ENCODE measurements around the gene CD2. TPM values are rescaled to one million over a fixed set of nuclear protein-coding genes. Genes with fewer than 3 reads are reported as not detected.

Gene CD2
- total RNA-seq, 1 donor from 2014 or later: not detected

- H3K4me3 ChIP-seq (ENCODE audit: low read depth, low read length): no peak overlapping the region
- no peaks in the 10 kb centered on the region for H3K27me3 ChIP-seq (ENCODE audit: control insufficient read depth, insufficient read depth, low read length)
- DNase-seq (ENCODE audit: low read depth): no peak
- no peak for TF ChIP-seq CTCF (IDR thresholded peaks at IDR 0.05; ENCODE audit: insufficient read depth, low read length, poor library complexity, severe bottlenecking)
- H3K36me3 ChIP-seq (ENCODE audit: control insufficient read depth, insufficient read depth, low read length): no peaks in the 10 kb centered on the region
Observed at GRCh38 chr1:116763116-116763786, 9.0 kb downstream of the CD2 start.

- no peak for DNase-seq (ENCODE audit: low read depth)
- H3K27me3 ChIP-seq (ENCODE audit: control insufficient read depth, insufficient read depth, low read length): no peaks in the 10 kb centered on the region
- peak; percentile 46 for TF ChIP-seq CTCF (IDR thresholded peaks at IDR 0.05; ENCODE audit: insufficient read depth, low read length, poor library complexity, severe bottlenecking)
Observed at GRCh38 chr1:116763787-116764465, 9.7 kb downstream of the CD2 start.

GRCh38 chr1:116764466-116764898, 10.3 kb downstream of the CD2 start:
- Histone ChIP-seq H3K4me3 (ENCODE audit: low read depth, low read length) (no peak overlapping the region), H3K27me3 (ENCODE audit: control insufficient read depth, insufficient read depth, low read length) (no peaks in the 10 kb centered on the region), H3K36me3 (ENCODE audit: control insufficient read depth, insufficient read depth, low read length) (no peaks in the 10 kb centered on the region)
- no peak for TF ChIP-seq CTCF (IDR thresholded peaks at IDR 0.05; ENCODE audit: insufficient read depth, low read length, poor library complexity, severe bottlenecking)
- no peak for DNase-seq (ENCODE audit: low read depth)

More at GRCh38 chr1:116763787-116764465, 9.7 kb downstream of the CD2 start:
- no peaks in the 10 kb centered on the region for H3K36me3 ChIP-seq (ENCODE audit: control insufficient read depth, insufficient read depth, low read length)
- no peak overlapping the region for H3K4me3 ChIP-seq (ENCODE audit: low read depth, low read length)

- Histone ChIP-seq H3K27me3 (ENCODE audit: control insufficient read depth, insufficient read depth, low read length) (no peaks in the 10 kb centered on the region), H3K4me3 (ENCODE audit: low read depth, low read length) (no peak overlapping the region), H3K36me3 (ENCODE audit: control insufficient read depth, insufficient read depth, low read length) (no peaks in the 10 kb centered on the region)
- no peak for DNase-seq (ENCODE audit: low read depth)
- TF ChIP-seq CTCF (IDR thresholded peaks at IDR 0.05; ENCODE audit: insufficient read depth, low read length, poor library complexity, severe bottlenecking): no peak
Observed at GRCh38 chr1:116764906-116765862, 11.0 kb downstream of the CD2 start.

- TF ChIP-seq CTCF (IDR thresholded peaks at IDR 0.05; ENCODE audit: insufficient read depth, low read length, poor library complexity, severe bottlenecking): no peak
- no peak for DNase-seq (ENCODE audit: low read depth)
- H3K27me3 ChIP-seq (ENCODE audit: control insufficient read depth, insufficient read depth, low read length): no peaks in the 10 kb centered on the region
- H3K4me3 ChIP-seq (ENCODE audit: low read depth, low read length): no peak overlapping the region
- H3K36me3 ChIP-seq (ENCODE audit: control insufficient read depth, insufficient read depth, low read length): no peaks in the 10 kb centered on the region
Observed at GRCh38 chr1:116765962-116766361, 11.7 kb downstream of the CD2 start.
